Stomach (tissue), 4 donors: ENCODE results near the gene CAMTA2.

Experiments
- EP300 ChIP-seq: sonication (generic); formaldehyde crosslinking; IDR thresholded peaks from one replicate; pipeline ENCODE4 v1.6.1; 2017; ENCODE audit warnings: antibody characterized with exemption
- POLR2A ChIP-seq, 4 donors: fragments of 450-650 bp; IDR thresholded peaks; one replicate each; pipeline ENCODE4 v1.6.1; 2016; ENCODE audit warnings: antibody characterized with exemption in 4 of 4, control low read depth in 2 of 4, mild to moderate bottlenecking in 1 of 4, moderate library complexity in 1 of 4
- POLR2AphosphoS5 ChIP-seq, 3 donors: sonication (generic); formaldehyde crosslinking; IDR thresholded peaks; one replicate each; pipeline ENCODE4 v1.6.1; 2016; ENCODE audit warnings: antibody characterized with exemption in 3 of 3
- TF ChIP-seq, protein P1 (sequence below), 7 experiments: fragments of 450-650 bp in 4 of 7; fragments of 200-600 bp in 3 of 7; sonication (generic) in 3 of 7; IDR thresholded peaks; one replicate each; pipeline ENCODE4 v1.5.1; 2016 to 2019; ENCODE audit warnings: antibody characterized with exemption in 7 of 7, control low read depth in 2 of 7, mild to moderate bottlenecking in 1 of 7

DNA sequence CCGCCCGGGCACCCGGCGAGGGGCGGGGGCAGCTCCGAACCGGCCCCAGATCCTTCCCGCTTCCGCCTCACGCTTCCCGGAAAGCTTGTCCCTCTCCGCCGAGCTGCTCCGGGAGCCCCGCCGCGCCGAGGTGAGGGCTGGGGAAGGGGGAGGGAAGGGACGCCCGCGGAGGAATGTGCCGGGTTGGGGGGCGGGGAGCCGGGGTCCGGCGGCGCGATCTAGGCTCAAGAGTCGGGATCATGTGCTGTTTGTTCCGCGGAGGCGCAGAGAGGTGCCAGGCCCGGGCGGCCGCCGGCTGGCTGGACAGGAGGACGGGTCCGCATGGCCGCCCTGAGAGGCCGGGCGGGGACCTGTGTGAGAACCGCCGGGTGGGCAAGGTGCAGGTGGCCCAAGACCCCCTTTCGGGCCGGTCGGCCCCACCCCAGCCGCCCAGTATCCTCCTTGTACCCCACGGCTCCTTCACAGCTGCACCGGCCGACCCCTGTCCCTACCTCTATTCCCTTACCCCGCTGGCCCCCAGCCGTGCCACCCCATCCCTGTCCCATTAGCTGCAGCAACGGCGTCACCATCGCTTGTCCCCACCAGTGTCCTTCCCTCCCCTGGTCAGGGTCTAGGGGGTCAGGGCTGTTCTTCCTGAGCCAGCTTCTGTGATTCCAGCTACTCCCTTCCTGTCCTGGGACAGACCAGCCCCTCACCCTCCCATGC is 10.7 kb upstream of the CAMTA2 start:
- TF ChIP-seq, protein P1, sequence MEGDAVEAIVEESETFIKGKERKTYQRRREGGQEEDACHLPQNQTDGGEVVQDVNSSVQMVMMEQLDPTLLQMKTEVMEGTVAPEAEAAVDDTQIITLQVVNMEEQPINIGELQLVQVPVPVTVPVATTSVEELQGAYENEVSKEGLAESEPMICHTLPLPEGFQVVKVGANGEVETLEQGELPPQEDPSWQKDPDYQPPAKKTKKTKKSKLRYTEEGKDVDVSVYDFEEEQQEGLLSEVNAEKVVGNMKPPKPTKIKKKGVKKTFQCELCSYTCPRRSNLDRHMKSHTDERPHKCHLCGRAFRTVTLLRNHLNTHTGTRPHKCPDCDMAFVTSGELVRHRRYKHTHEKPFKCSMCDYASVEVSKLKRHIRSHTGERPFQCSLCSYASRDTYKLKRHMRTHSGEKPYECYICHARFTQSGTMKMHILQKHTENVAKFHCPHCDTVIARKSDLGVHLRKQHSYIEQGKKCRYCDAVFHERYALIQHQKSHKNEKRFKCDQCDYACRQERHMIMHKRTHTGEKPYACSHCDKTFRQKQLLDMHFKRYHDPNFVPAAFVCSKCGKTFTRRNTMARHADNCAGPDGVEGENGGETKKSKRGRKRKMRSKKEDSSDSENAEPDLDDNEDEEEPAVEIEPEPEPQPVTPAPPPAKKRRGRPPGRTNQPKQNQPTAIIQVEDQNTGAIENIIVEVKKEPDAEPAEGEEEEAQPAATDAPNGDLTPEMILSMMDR (IDR thresholded peaks at IDR 0.05): no peak
- no peak for TF ChIP-seq POLR2AphosphoS5 (IDR thresholded peaks at IDR 0.05)
- TF ChIP-seq POLR2A (IDR thresholded peaks at IDR 0.05): no peak
- TF ChIP-seq EP300: no peak
